ENCODE results near the gene ZMYM1. TPM values are rescaled to one million over a fixed set of nuclear protein-coding genes. Genes with fewer than 3 reads are reported as not detected.

ZMYM1 gene
- total and polyA plus RNA-seq, 2 experiments from 2014 or later = 37.4 to 51.0 TPM

DNA sequence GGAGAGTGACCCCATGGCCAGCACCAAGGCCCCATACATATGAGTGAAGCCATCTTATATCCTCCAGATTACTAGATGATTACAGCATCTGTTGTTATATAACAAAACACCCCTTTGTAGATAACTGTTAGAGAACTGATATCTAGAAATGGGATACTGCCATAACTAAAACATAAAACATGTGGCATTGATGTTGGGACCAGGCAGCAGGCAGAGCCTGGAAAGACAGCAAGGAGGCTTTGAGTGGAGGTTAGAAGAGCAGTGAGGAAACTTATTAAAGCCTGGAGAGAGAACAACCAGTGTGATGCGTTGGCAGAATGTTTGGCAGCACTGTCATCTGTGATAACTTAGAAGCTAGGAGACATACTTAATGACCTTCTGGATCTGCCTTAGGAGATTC, 42.0 kb upstream of the ZMYM1 start:
- no peaks in the 10 kb centered on the region; the same call in 1 of the 2 replicates for H3K36me3 ChIP-seq (ENCODE audit: insufficient read depth)
- no peak overlapping the region for H2AFZ ChIP-seq
- Mint-ChIP-seq H3K36me3 (ENCODE audit: low read depth) (peaks cover 10% of the 10 kb centered on the region; the same call in 2 of the 3 replicates), H3K4me3 (no peak overlapping the region), H3K4me1 (no peaks in the 10 kb centered on the region), H3K27ac (no peak overlapping the region), H3K27me3 (ENCODE audit: insufficient read depth, low read depth, poor library complexity) (no peaks in the 10 kb centered on the region), H3K9me3 (peaks cover 19% of the 10 kb centered on the region; the same call in 2 of the 3 replicates)
- DNase-seq (ENCODE audit: low spot score) = no peak
- TF ChIP-seq ZNF331 (CRISPR knock-in tag; IDR thresholded peaks at IDR 0.05; ENCODE audit: low read depth) (no peak), POLR2AphosphoS5 (IDR thresholded peaks at IDR 0.05; ENCODE audit: low read depth) (no peak), CREB1 (CRISPR knock-in tag; IDR thresholded peaks at IDR 0.05; ENCODE audit: low read depth) (no peak), EZH2 (IDR thresholded peaks at IDR 0.05; ENCODE audit: low read depth, unreplicated experiment) (no peak), EZH2phosphoT487 (IDR thresholded peaks at IDR 0.05; ENCODE audit: unreplicated experiment) (no peak), STAT1 (IDR thresholded peaks at IDR 0.05; ENCODE audit: unreplicated experiment) (no peak), JUNB (IDR thresholded peaks at IDR 0.05; ENCODE audit: unreplicated experiment) (no peak), ZNF114 (CRISPR knock-in tag; IDR thresholded peaks at IDR 0.05) (no peak), NANOG (IDR thresholded peaks at IDR 0.05; ENCODE audit: borderline replicate concordance) (no peak)
- TF ChIP-seq, protein P1, sequence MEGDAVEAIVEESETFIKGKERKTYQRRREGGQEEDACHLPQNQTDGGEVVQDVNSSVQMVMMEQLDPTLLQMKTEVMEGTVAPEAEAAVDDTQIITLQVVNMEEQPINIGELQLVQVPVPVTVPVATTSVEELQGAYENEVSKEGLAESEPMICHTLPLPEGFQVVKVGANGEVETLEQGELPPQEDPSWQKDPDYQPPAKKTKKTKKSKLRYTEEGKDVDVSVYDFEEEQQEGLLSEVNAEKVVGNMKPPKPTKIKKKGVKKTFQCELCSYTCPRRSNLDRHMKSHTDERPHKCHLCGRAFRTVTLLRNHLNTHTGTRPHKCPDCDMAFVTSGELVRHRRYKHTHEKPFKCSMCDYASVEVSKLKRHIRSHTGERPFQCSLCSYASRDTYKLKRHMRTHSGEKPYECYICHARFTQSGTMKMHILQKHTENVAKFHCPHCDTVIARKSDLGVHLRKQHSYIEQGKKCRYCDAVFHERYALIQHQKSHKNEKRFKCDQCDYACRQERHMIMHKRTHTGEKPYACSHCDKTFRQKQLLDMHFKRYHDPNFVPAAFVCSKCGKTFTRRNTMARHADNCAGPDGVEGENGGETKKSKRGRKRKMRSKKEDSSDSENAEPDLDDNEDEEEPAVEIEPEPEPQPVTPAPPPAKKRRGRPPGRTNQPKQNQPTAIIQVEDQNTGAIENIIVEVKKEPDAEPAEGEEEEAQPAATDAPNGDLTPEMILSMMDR (conservative IDR thresholded peaks at IDR 0.05; ENCODE audit: low read depth in 2 of 2) = no peak
- TF ChIP-seq, protein P2, sequence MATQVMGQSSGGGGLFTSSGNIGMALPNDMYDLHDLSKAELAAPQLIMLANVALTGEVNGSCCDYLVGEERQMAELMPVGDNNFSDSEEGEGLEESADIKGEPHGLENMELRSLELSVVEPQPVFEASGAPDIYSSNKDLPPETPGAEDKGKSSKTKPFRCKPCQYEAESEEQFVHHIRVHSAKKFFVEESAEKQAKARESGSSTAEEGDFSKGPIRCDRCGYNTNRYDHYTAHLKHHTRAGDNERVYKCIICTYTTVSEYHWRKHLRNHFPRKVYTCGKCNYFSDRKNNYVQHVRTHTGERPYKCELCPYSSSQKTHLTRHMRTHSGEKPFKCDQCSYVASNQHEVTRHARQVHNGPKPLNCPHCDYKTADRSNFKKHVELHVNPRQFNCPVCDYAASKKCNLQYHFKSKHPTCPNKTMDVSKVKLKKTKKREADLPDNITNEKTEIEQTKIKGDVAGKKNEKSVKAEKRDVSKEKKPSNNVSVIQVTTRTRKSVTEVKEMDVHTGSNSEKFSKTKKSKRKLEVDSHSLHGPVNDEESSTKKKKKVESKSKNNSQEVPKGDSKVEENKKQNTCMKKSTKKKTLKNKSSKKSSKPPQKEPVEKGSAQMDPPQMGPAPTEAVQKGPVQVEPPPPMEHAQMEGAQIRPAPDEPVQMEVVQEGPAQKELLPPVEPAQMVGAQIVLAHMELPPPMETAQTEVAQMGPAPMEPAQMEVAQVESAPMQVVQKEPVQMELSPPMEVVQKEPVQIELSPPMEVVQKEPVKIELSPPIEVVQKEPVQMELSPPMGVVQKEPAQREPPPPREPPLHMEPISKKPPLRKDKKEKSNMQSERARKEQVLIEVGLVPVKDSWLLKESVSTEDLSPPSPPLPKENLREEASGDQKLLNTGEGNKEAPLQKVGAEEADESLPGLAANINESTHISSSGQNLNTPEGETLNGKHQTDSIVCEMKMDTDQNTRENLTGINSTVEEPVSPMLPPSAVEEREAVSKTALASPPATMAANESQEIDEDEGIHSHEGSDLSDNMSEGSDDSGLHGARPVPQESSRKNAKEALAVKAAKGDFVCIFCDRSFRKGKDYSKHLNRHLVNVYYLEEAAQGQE (IDR thresholded peaks at IDR 0.05; ENCODE audit: unreplicated experiment) = no peak
- TF ChIP-seq, protein P3, sequence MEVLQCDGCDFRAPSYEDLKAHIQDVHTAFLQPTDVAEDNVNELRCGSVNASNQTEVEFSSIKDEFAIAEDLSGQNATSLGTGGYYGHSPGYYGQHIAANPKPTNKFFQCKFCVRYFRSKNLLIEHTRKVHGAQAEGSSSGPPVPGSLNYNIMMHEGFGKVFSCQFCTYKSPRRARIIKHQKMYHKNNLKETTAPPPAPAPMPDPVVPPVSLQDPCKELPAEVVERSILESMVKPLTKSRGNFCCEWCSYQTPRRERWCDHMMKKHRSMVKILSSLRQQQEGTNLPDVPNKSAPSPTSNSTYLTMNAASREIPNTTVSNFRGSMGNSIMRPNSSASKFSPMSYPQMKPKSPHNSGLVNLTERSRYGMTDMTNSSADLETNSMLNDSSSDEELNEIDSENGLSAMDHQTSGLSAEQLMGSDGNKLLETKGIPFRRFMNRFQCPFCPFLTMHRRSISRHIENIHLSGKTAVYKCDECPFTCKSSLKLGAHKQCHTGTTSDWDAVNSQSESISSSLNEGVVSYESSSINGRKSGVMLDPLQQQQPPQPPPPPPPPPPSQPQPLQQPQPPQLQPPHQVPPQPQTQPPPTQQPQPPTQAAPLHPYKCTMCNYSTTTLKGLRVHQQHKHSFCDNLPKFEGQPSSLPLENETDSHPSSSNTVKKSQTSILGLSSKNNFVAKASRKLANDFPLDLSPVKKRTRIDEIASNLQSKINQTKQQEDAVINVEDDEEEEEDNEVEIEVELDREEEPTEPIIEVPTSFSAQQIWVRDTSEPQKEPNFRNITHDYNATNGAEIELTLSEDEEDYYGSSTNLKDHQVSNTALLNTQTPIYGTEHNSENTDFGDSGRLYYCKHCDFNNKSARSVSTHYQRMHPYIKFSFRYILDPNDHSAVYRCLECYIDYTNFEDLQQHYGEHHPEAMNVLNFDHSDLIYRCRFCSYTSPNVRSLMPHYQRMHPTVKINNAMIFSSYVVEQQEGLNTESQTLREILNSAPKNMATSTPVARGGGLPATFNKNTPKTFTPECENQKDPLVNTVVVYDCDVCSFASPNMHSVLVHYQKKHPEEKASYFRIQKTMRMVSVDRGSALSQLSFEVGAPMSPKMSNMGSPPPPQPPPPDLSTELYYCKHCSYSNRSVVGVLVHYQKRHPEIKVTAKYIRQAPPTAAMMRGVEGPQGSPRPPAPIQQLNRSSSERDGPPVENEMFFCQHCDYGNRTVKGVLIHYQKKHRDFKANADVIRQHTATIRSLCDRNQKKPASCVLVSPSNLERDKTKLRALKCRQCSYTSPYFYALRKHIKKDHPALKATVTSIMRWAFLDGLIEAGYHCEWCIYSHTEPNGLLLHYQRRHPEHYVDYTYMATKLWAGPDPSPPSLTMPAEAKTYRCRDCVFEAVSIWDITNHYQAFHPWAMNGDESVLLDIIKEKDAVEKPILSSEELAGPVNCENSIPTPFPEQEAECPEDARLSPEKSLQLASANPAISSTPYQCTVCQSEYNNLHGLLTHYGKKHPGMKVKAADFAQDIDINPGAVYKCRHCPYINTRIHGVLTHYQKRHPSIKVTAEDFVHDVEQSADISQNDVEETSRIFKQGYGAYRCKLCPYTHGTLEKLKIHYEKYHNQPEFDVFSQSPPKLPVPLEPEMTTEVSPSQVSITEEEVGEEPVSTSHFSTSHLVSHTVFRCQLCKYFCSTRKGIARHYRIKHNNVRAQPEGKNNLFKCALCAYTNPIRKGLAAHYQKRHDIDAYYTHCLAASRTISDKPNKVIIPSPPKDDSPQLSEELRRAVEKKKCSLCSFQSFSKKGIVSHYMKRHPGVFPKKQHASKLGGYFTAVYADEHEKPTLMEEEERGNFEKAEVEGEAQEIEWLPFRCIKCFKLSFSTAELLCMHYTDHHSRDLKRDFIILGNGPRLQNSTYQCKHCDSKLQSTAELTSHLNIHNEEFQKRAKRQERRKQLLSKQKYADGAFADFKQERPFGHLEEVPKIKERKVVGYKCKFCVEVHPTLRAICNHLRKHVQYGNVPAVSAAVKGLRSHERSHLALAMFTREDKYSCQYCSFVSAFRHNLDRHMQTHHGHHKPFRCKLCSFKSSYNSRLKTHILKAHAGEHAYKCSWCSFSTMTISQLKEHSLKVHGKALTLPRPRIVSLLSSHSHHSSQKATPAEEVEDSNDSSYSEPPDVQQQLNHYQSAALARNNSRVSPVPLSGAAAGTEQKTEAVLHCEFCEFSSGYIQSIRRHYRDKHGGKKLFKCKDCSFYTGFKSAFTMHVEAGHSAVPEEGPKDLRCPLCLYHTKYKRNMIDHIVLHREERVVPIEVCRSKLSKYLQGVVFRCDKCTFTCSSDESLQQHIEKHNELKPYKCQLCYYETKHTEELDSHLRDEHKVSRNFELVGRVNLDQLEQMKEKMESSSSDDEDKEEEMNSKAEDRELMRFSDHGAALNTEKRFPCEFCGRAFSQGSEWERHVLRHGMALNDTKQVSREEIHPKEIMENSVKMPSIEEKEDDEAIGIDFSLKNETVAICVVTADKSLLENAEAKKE (CRISPR knock-in tag; IDR thresholded peaks at IDR 0.05) = no peak
- TF ChIP-seq, protein P4, sequence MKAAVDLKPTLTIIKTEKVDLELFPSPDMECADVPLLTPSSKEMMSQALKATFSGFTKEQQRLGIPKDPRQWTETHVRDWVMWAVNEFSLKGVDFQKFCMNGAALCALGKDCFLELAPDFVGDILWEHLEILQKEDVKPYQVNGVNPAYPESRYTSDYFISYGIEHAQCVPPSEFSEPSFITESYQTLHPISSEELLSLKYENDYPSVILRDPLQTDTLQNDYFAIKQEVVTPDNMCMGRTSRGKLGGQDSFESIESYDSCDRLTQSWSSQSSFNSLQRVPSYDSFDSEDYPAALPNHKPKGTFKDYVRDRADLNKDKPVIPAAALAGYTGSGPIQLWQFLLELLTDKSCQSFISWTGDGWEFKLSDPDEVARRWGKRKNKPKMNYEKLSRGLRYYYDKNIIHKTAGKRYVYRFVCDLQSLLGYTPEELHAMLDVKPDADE (IDR thresholded peaks at IDR 0.05) = no peak
- no peaks in the 10 kb centered on the region for H3K4me1 ChIP-seq (ENCODE audit: insufficient read depth)
- no peak for ATAC-seq
- no peaks in the 10 kb centered on the region for H3K79me2 ChIP-seq (replicated peaks; ENCODE audit: insufficient read depth)
- no peaks in the 10 kb centered on the region for H3K27me3 ChIP-seq (ENCODE audit: insufficient read depth)
- no peaks in the 10 kb centered on the region for H3F3A ChIP-seq (replicated peaks; ENCODE audit: low read depth)
- 0 out of 2 replicates have a peak, but pooled peaks cover 1% of the 10 kb centered on the region for H3K9me2 ChIP-seq (ENCODE audit: insufficient read depth)
- H3K4me2 ChIP-seq = no peak overlapping the region
- H3K27ac ChIP-seq (ENCODE audit: low read depth) = no peak overlapping the region
- no peak overlapping the region for H3K4me3 ChIP-seq
- H4K20me1 ChIP-seq (replicated peaks; ENCODE audit: insufficient read depth) = no peaks in the 10 kb centered on the region
